B cell (primary cell): ENCODE data around the gene ZFYVE27. TPM values are rescaled to one million over a fixed set of nuclear protein-coding genes. Genes with fewer than 3 reads are reported as not detected.

Source experiments
- ATAC-seq: fragments of 200-7000 bp; cut with Tn5 transposase; one replicate; pipeline ENCODE4 v1.10.0; 2021; ENCODE audit warnings: low read depth, mild to moderate bottlenecking, moderate number of reproducible peaks, moderate library complexity
- CTCF ChIA-PET: fragments of 350-600 bp; sonication (Branson Sonifier 250); formaldehyde crosslinking; loops from one replicate; lab custom pipeline; 2021; ENCODE audit warnings: antibody characterized with exemption, inconsistent platforms; lab: Charles Lee
- POLR2A ChIA-PET: fragments of 350-600 bp; sonication (Branson Sonifier 250); formaldehyde crosslinking; loops from one replicate; lab custom pipeline; 2021; ENCODE audit warnings: antibody characterized with exemption; lab: Charles Lee
- DNase-seq: peaks from one replicate; pipeline ENCODE4 v3.0.0; 2013
- H2AFZ ChIP-seq: 2 replicates; pipeline ENCODE4 v1.6.1; 2012; ENCODE audit warnings: mild to moderate bottlenecking, low read depth, low read length; ENCODE audit not compliant: insufficient read depth, poor library complexity, severe bottlenecking
- H3K27ac ChIP-seq, 2 donors: 1 replicate in 1 of 2; 2 replicates in 1 of 2; pipeline ENCODE4 v1.5.1; 2012 to 2013; ENCODE audit warnings: low read length in 2 of 2, mild to moderate bottlenecking in 2 of 2, moderate library complexity in 1 of 2
- H3K27me3 ChIP-seq, 4 experiments: fragments of 200-600 bp in 1 of 4; sonication (generic) in 1 of 4; replicated peaks in 1 of 4; 1 replicate in 2 of 4; 2 replicates in 2 of 4; pipeline versions ENCODE4 v1.6.1 to v1.7.0; 2013 to 2016; ENCODE audit warnings: low read length in 3 of 4, mild to moderate bottlenecking in 2 of 4, mixed read lengths in 1 of 4, moderate library complexity in 1 of 4; ENCODE audit not compliant: insufficient read depth in 4 of 4, control insufficient read depth in 3 of 4; ENCODE audit errors: control extremely low read depth in 1 of 4
- H3K36me3 ChIP-seq, 2 experiments: replicated peaks in 1 of 2; 1 replicate in 1 of 2; 2 replicates in 1 of 2; pipeline versions ENCODE4 v1.6.1 to v1.7.1; 2013; ENCODE audit warnings: low read length in 1 of 2; ENCODE audit not compliant: insufficient read depth in 2 of 2, control insufficient read depth in 1 of 2; ENCODE audit errors: control extremely low read depth in 1 of 2, extremely low read depth in 1 of 2
- H3K4me1 ChIP-seq, 2 donors: fragments of 200-600 bp in 1 of 2; sonication (generic) in 1 of 2; 1 replicate in 1 of 2; 2 replicates in 1 of 2; pipeline versions ENCODE4 v1.5.1 to v1.6.1; 2013 to 2017; ENCODE audit warnings: low read length in 2 of 2; ENCODE audit not compliant: control insufficient read depth in 2 of 2, insufficient read depth in 2 of 2
- H3K4me2 ChIP-seq: replicated peaks from 2 replicates; pipeline ENCODE3; 2012; ENCODE audit warnings: mild to moderate bottlenecking, low read depth, low read length; ENCODE audit not compliant: poor library complexity, severe bottlenecking
- H3K4me3 ChIP-seq, 5 experiments: fragments of 200-600 bp in 1 of 5; sonication (generic) in 1 of 5; 1 replicate in 3 of 5; 2 replicates in 2 of 5; pipeline versions ENCODE4 v1.5.1 to v1.7.0; 2011 to 2016; ENCODE audit warnings: low read length in 4 of 5, mild to moderate bottlenecking in 4 of 5, low read depth in 2 of 5, control low read depth in 1 of 5, moderate library complexity in 1 of 5; ENCODE audit not compliant: insufficient read depth in 1 of 5; ENCODE audit errors: control extremely low read depth in 1 of 5, extremely low read depth in 1 of 5
- H3K79me2 ChIP-seq: fragments of 200-600 bp; sonication (generic); one replicate; pipeline ENCODE4 v1.6.0; 2016; ENCODE audit warnings: low read length; ENCODE audit not compliant: control insufficient read depth, insufficient read depth
- H3K9ac ChIP-seq: fragments of 200-600 bp; sonication (generic); 2 replicates; pipeline ENCODE4 v1.6.1; 2017; ENCODE audit warnings: mild to moderate bottlenecking, low read length, moderate library complexity
- H3K9me3 ChIP-seq, 3 donors: one replicate each; pipeline versions ENCODE4 v1.6.1 to v1.7.1; 2013; ENCODE audit warnings: low read length in 2 of 3; ENCODE audit not compliant: control insufficient read depth in 2 of 3, insufficient read depth in 1 of 3; ENCODE audit errors: control extremely low read depth in 1 of 3
- H4K20me1 ChIP-seq: 2 replicates; pipeline ENCODE4 v1.6.0; 2012; ENCODE audit warnings: mild to moderate bottlenecking, low read length; ENCODE audit not compliant: insufficient read depth, control insufficient read depth, poor library complexity, severe bottlenecking
- H3K27ac Mint-ChIP-seq: one replicate; pipeline ENCODE4 v1.8.0; 2021; ENCODE audit warnings: mixed read lengths
- H3K27me3 Mint-ChIP-seq: one replicate; pipeline ENCODE4 v1.8.0; 2021; ENCODE audit warnings: mixed read lengths
- H3K4me1 Mint-ChIP-seq: one replicate; pipeline ENCODE4 v1.8.0; 2021; ENCODE audit warnings: mixed read lengths
- H3K4me3 Mint-ChIP-seq: one replicate; pipeline ENCODE4 v1.8.0; 2021; ENCODE audit warnings: mixed read lengths
- H3K9me3 Mint-ChIP-seq: one replicate; pipeline ENCODE4 v1.8.0; 2022; ENCODE audit warnings: mixed read lengths; ENCODE audit not compliant: insufficient read depth
- EZH2 ChIP-seq: IDR thresholded peaks from 2 replicates; pipeline ENCODE4 v1.6.1; 2012; ENCODE audit warnings: borderline replicate concordance, low read depth, mild to moderate bottlenecking, moderate library complexity, low read length; ENCODE audit not compliant: insufficient read depth, poor library complexity, severe bottlenecking
- WGBS: methylation state at CpG from one replicate; pipeline ENCODE4 v1.1.5; 2013; ENCODE audit warnings: missing lambda C conversion rate; ENCODE audit not compliant: insufficient coverage; 5-methylcytosine and 5-hydroxymethylcytosine counted together
- intact Hi-C: fragments of 100-400 bp; cut with micrococcal nuclease; formaldehyde crosslinking; loops from one replicate; pipeline ENCODE4 v1.10.0; 2022
- polyA plus RNA-seq: library from polyadenylated mRNA; depleted of rRNA; stranded (reverse); fragments of >200 nt; gene quantifications from 2 replicates; pipeline ENCODE4 v1.2.3, GENCODE V29; 2012
- total RNA-seq, 2 donors: library from RNA; stranded (reverse); fragments of 120-200 nt in 1 of 2; gene quantifications; 1 replicate in 1 of 2; 2 replicates in 1 of 2; pipeline versions ENCODE4 v1.2.3 to v1.2.4, GENCODE V29; 2013 to 2022
- TF ChIP-seq, protein P1 (sequence below): fragments of 200-600 bp; IDR thresholded peaks from one replicate; pipeline ENCODE4 v1.8.0; 2022; ENCODE audit warnings: antibody characterized with exemption, mild to moderate bottlenecking

ZFYVE27 gene
- total and polyA plus RNA-seq, 2 donors (not counting 1 experiment from before 2014, with no cell fraction given) = 50.4 to 79.7 TPM

GRCh38 chr10:97789770-97790397, 53.0 kb downstream of the ZFYVE27 start:
- no peak for DNase-seq
- H3K9me3 Mint-ChIP-seq = no peaks in the 10 kb centered on the region
- Histone ChIP-seq H3K79me2 (no peaks in the 10 kb centered on the region), H3K27me3 (peaks cover 0 to 38% (median 2%) of the 10 kb centered on the region in 4 experiments), H4K20me1 (no peaks in the 10 kb centered on the region), H2AFZ (no peak overlapping the region), H3K9ac (no peak overlapping the region), H3K4me3 (no peak overlapping the region), H3K4me2 (no peak overlapping the region), H3K4me1 (peaks cover 0 to 3% of the 10 kb centered on the region in 2 donors), H3K27ac (no peak overlapping the region), H3K36me3 (no peaks in the 10 kb centered on the region), H3K9me3 (no peaks in the 10 kb centered on the region)
- H3K27ac Mint-ChIP-seq = no peak overlapping the region
- no peaks in the 10 kb centered on the region for H3K4me1 Mint-ChIP-seq
- ATAC-seq = no peak
- POLR2A ChIA-PET = no interaction called here
- TF ChIP-seq EZH2 = no peak
- TF ChIP-seq, protein P1, sequence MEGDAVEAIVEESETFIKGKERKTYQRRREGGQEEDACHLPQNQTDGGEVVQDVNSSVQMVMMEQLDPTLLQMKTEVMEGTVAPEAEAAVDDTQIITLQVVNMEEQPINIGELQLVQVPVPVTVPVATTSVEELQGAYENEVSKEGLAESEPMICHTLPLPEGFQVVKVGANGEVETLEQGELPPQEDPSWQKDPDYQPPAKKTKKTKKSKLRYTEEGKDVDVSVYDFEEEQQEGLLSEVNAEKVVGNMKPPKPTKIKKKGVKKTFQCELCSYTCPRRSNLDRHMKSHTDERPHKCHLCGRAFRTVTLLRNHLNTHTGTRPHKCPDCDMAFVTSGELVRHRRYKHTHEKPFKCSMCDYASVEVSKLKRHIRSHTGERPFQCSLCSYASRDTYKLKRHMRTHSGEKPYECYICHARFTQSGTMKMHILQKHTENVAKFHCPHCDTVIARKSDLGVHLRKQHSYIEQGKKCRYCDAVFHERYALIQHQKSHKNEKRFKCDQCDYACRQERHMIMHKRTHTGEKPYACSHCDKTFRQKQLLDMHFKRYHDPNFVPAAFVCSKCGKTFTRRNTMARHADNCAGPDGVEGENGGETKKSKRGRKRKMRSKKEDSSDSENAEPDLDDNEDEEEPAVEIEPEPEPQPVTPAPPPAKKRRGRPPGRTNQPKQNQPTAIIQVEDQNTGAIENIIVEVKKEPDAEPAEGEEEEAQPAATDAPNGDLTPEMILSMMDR = no peak
- H3K27me3 Mint-ChIP-seq = peaks cover 30% of the 10 kb centered on the region
- intact Hi-C loops = no loop called here
- no peak overlapping the region for H3K4me3 Mint-ChIP-seq
- WGBS = 75% methylated on average over 5 of the region's 6 CpGs
- CTCF ChIA-PET = interaction anchor here (0.6 to 1.5 kb wide), 4 partner anchors 8 to 251 kb away, joined by 3 to 8 read pairs (median 4); no protein-coding TSS in a partner anchor
